Hepatocyte (in vitro differentiated cells): ENCODE measurements around the gene HOXD9. TPM values are rescaled to one million over a fixed set of nuclear protein-coding genes. Genes with fewer than 3 reads are reported as not detected.

ENCODE experiments used
- DNase-seq: peaks from one replicate; pipeline ENCODE4 v3.0.0-alpha.2; 2016; ENCODE audit warnings: low spot score
- H2AFZ ChIP-seq: fragments of 200-600 bp; sonication (generic); 2 replicates; pipeline ENCODE4 v1.6.0; 2016; ENCODE audit warnings: antibody characterized with exemption, mild to moderate bottlenecking
- H3K27ac ChIP-seq: fragments of 200-600 bp; sonication (generic); 2 replicates; pipeline ENCODE4 v1.5.1; 2016; ENCODE audit warnings: mild to moderate bottlenecking
- H3K27me3 ChIP-seq: fragments of 200-600 bp; sonication (generic); 2 replicates; pipeline ENCODE4 v1.6.1; 2016
- H3K36me3 ChIP-seq: fragments of 200-600 bp; sonication (generic); replicated peaks from 2 replicates; pipeline ENCODE4 v1.5.1; 2016; ENCODE audit warnings: low read depth; ENCODE audit not compliant: insufficient read depth
- H3K4me1 ChIP-seq: fragments of 200-600 bp; sonication (generic); 2 replicates; pipeline ENCODE4 v1.5.1; 2016; ENCODE audit warnings: mild to moderate bottlenecking, moderate library complexity; ENCODE audit not compliant: insufficient read depth
- H3K4me2 ChIP-seq: fragments of 200-600 bp; sonication (generic); 2 replicates; pipeline ENCODE4 v1.6.0; 2016
- H3K4me3 ChIP-seq: fragments of 200-600 bp; sonication (generic); 2 replicates; pipeline ENCODE4 v1.5.1; 2016; ENCODE audit warnings: mild to moderate bottlenecking
- H3K79me2 ChIP-seq: fragments of 200-600 bp; sonication (generic); 2 replicates; pipeline ENCODE4 v1.6.0; 2017; ENCODE audit warnings: mild to moderate bottlenecking
- H3K9me2 ChIP-seq: fragments of 200-600 bp; sonication (generic); replicated peaks from 2 replicates; pipeline ENCODE4 v1.6.0; 2017; ENCODE audit warnings: mild to moderate bottlenecking; ENCODE audit not compliant: insufficient read depth
- H3K9me3 ChIP-seq: fragments of 200-600 bp; sonication (generic); 2 replicates; pipeline ENCODE4 v1.5.1; 2016; ENCODE audit warnings: low read depth, mild to moderate bottlenecking
- H4K20me1 ChIP-seq: fragments of 200-600 bp; sonication (generic); 2 replicates; pipeline ENCODE4 v1.6.0; 2016; ENCODE audit warnings: mild to moderate bottlenecking; ENCODE audit not compliant: insufficient read depth, poor library complexity, severe bottlenecking
- CTCF ChIP-seq: fragments of 200-600 bp; sonication (generic); IDR thresholded peaks from 2 replicates; pipeline ENCODE4 v1.5.1; 2016; ENCODE audit warnings: antibody characterized with exemption, mild to moderate bottlenecking; ENCODE audit not compliant: poor library complexity
- EZH2 ChIP-seq: fragments of 200-600 bp; sonication (generic); IDR thresholded peaks from 2 replicates; pipeline ENCODE4 v1.6.1; 2016; ENCODE audit warnings: antibody characterized with exemption, mild to moderate bottlenecking, borderline replicate concordance
- EZH2phosphoT487 ChIP-seq: fragments of 200-600 bp; sonication (generic); IDR thresholded peaks from one replicate; pipeline ENCODE4 v1.6.1; 2018; ENCODE audit warnings: antibody characterized with exemption, mild to moderate bottlenecking, low read depth, moderate library complexity; ENCODE audit not compliant: unreplicated experiment, severe bottlenecking
- whole genome bisulfite sequencing: methylation state at CpG from one replicate; pipeline ENCODE4 v1.1.6; 2016; ENCODE audit warnings: low lambda C conversion rate; ENCODE audit errors: missing lambda C conversion rate; 5-methylcytosine and 5-hydroxymethylcytosine counted together
- polyA plus RNA-seq: library from polyadenylated mRNA; unstranded; fragments of >200 nt; fragmentation: Nextera tagmentation; extraction: Ambion mirVana; gene quantifications from 2 replicates; pipeline ENCODE4 v1.2.1, GENCODE V29; 2016
- total RNA-seq: library from RNA; depleted of rRNA; stranded (reverse); fragments of >200 nt; gene quantifications from 2 replicates; pipeline ENCODE4 v1.2.3, GENCODE V29; 2014

HOXD9 gene
- total and polyA plus RNA-seq, 2 experiments from 2014 or later: 2.9 to 4.7 TPM

- H3K4me2 ChIP-seq: peak overlapping the region; percentile 91
- peaks cover 99% of the 10 kb centered on the region for H3K27me3 ChIP-seq
- H3K36me3 ChIP-seq: no peaks in the 10 kb centered on the region
- H3K27ac ChIP-seq: peak overlapping the region; percentile 93
- no peak for DNase-seq
- peak overlapping the region; percentile 18 for H3K4me3 ChIP-seq
- H2AFZ ChIP-seq: no peak overlapping the region
- no peaks in the 10 kb centered on the region for H3K4me1 ChIP-seq
- H3K9me3 ChIP-seq: no peaks in the 10 kb centered on the region
- no peaks in the 10 kb centered on the region for H3K9me2 ChIP-seq
- peaks cover 51% of the 10 kb centered on the region for H3K79me2 ChIP-seq
- no peak for TF ChIP-seq EZH2phosphoT487
- WGBS: 26% methylated on average over 2 of the region's 2 CpGs
- no peaks in the 10 kb centered on the region for H4K20me1 ChIP-seq
Measured at GRCh38 chr2:176101216-176101830, 21.2 kb upstream of the HOXD9 start.

GRCh38 chr2:176101842-176102241, 20.7 kb upstream of the HOXD9 start:
- TF ChIP-seq EZH2phosphoT487: no peak
- no peak for TF ChIP-seq CTCF
- TF ChIP-seq EZH2: no peak
- 37% methylated on average over 5 of the region's 5 CpGs for WGBS
- H3K79me2 ChIP-seq: peaks cover 54% of the 10 kb centered on the region
- no peak for DNase-seq
- H3K36me3 ChIP-seq: no peaks in the 10 kb centered on the region
- no peaks in the 10 kb centered on the region for H3K9me3 ChIP-seq
- H3K4me3 ChIP-seq: no peak overlapping the region
- no peaks in the 10 kb centered on the region for H4K20me1 ChIP-seq
- H3K4me1 ChIP-seq: no peaks in the 10 kb centered on the region
- peak overlapping the region; percentile 93 for H3K27ac ChIP-seq
- peak overlapping the region; percentile 91 for H3K4me2 ChIP-seq
- H3K27me3 ChIP-seq: peaks cover 99% of the 10 kb centered on the region
- H2AFZ ChIP-seq: no peak overlapping the region
- no peaks in the 10 kb centered on the region for H3K9me2 ChIP-seq

- no peaks in the 10 kb centered on the region for H3K4me1 ChIP-seq
- DNase-seq: no peak
- H3K4me2 ChIP-seq: peak overlapping the region; percentile 91
- H2AFZ ChIP-seq: no peak overlapping the region
- H3K9me3 ChIP-seq: no peaks in the 10 kb centered on the region
- peaks cover 59% of the 10 kb centered on the region for H3K79me2 ChIP-seq
- TF ChIP-seq EZH2phosphoT487 (no peak), EZH2 (peak; percentile 24)
- peak overlapping the region; percentile 93 for H3K27ac ChIP-seq
- H3K9me2 ChIP-seq: no peaks in the 10 kb centered on the region
- no peaks in the 10 kb centered on the region for H3K36me3 ChIP-seq
- peaks cover 98% of the 10 kb centered on the region for H3K27me3 ChIP-seq
- H3K4me3 ChIP-seq: no peak overlapping the region
- H4K20me1 ChIP-seq: no peaks in the 10 kb centered on the region
- WGBS: 28% methylated on average over 7 of the region's 7 CpGs
Measured at GRCh38 chr2:176102309-176102866, 20.1 kb upstream of the HOXD9 start.

- Histone ChIP-seq H3K9me3 (no peaks in the 10 kb centered on the region), H4K20me1 (no peaks in the 10 kb centered on the region), H3K27me3 (peaks cover 96% of the 10 kb centered on the region), H3K4me3 (peak overlapping the region; percentile 17), H3K36me3 (no peaks in the 10 kb centered on the region), H3K9me2 (no peaks in the 10 kb centered on the region), H2AFZ (no peak overlapping the region), H3K4me1 (no peaks in the 10 kb centered on the region), H3K27ac (peak overlapping the region; percentile 93), H3K79me2 (peaks cover 59% of the 10 kb centered on the region), H3K4me2 (peak overlapping the region; percentile 91)
- DNase-seq: no peak
- TF ChIP-seq EZH2phosphoT487 (no peak), CTCF (no peak), EZH2 (no peak)
- WGBS: 21% methylated on average over 7 of the region's 7 CpGs
Measured at GRCh38 chr2:176103194-176103593, 19.3 kb upstream of the HOXD9 start.
